ENCODE measurements around the gene PRRG1. TPM values are rescaled to one million over a fixed set of nuclear protein-coding genes. Genes with fewer than 3 reads are reported as not detected.
A peak's percentile ranks its signal among the peaks of the same experiment; 100 is the strongest.

The PRRG1 gene
- polyA plus RNA-seq, 1 donor = 6.6 TPM

DNA sequence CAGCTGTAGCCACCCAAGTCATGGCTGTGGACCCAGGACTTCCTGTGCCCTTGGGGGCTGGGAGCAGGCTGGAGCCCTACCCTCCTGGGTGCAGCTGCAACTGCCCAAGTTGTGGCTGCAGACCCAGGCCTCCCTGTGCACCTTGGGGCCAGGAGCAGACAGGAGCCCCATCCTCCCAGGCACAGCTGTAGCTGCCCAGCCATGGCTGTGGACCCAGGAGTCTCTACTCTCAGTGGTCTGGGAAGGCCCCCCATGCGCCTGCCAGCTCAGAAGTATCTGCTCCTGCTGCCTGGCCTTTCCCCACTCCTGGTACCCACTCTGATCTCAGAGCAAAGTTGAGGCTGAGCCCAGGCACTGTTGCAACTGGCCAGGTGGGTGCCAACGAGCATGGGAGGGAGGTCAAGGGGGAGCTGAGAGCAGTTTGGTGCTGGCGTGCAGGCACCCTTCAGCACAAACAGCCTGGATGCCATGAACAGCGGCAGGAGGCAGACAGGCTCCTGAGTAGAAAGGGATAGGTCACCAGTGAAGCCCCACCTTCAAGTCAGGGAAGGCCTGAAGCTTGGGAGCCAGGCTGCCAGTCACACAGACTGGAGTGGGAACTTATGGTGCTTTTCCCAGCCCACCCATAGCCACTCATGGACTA is 21.5 kb downstream of the PRRG1 start:
- DNase-seq = no peak
- no CpG with 5 or more reads among the region's 4 CpGs for WGBS (ENCODE audit: insufficient coverage, low lambda C conversion rate)
- no peak overlapping the region for H3K27ac ChIP-seq (ENCODE audit: low read length)
- H3K4me1 ChIP-seq (ENCODE audit: control insufficient read depth, insufficient read depth, low read length) = no peaks in the 10 kb centered on the region
- H3K36me3 ChIP-seq (ENCODE audit: control insufficient read depth, insufficient read depth, low read length) = no peaks in the 10 kb centered on the region
- H3K9me3 ChIP-seq (ENCODE audit: control insufficient read depth, low read depth, low read length) = no peaks in the 10 kb centered on the region
- H3K27me3 ChIP-seq (ENCODE audit: control insufficient read depth, insufficient read depth, low read length) = no peaks in the 10 kb centered on the region
- no peak overlapping the region for H3K4me3 ChIP-seq (ENCODE audit: low read length)

DNA sequence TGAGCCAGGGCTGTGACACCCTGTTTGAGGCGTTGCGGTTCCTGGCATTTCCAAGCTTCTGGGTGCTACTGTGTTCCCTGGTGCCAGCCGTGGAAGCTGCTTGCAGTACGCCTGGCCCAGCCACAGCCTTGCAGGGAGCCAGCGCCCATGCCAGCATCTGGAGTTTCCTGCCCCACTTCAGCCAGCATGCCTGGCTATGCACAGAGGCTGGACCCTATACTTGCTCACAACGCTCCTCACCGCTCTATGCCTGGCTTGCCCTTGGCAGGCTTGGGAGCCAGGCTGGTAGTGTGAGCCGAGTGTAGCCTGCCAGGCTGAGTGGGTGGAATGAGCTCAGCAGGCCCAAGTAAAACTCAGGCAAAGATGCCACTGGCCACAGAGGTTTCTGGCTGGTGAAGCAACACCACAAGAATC is 22.4 kb downstream of the PRRG1 start:
- H3K27ac ChIP-seq (ENCODE audit: low read length) = no peak overlapping the region
- no peak for DNase-seq
- H3K27me3 ChIP-seq (ENCODE audit: control insufficient read depth, insufficient read depth, low read length) = no peaks in the 10 kb centered on the region
- no peak overlapping the region for H3K4me3 ChIP-seq (ENCODE audit: low read length)
- no peaks in the 10 kb centered on the region for H3K36me3 ChIP-seq (ENCODE audit: control insufficient read depth, insufficient read depth, low read length)
- WGBS (ENCODE audit: insufficient coverage, low lambda C conversion rate) = no CpG with 5 or more reads among the region's 8 CpGs
- H3K4me1 ChIP-seq (ENCODE audit: control insufficient read depth, insufficient read depth, low read length) = no peaks in the 10 kb centered on the region
- H3K9me3 ChIP-seq (ENCODE audit: control insufficient read depth, low read depth, low read length) = no peaks in the 10 kb centered on the region

DNA sequence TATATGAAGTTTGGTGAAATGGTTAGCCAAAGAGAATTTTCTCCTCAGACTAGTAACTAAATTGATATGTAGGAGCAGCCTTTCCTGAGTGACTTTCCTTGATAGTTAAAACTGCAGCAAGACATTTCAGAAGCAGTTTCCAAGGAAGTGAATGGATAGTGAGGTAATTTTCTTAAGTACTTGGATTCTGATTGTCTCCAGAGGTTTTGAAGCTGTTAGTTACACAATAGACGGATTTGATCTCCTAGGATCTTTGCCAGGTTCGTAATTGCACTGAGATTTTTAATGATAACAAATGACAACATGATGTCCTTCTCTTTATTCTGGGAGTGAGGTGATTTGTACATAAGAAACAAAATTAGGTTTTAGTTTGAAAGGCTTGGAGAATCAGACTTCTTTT is 29.2 kb downstream of the PRRG1 start:
- Histone ChIP-seq H3K9me3 (ENCODE audit: control insufficient read depth, low read depth, low read length) (no peaks in the 10 kb centered on the region), H3K4me1 (ENCODE audit: control insufficient read depth, insufficient read depth, low read length) (no peaks in the 10 kb centered on the region), H3K27ac (ENCODE audit: low read length) (no peak overlapping the region), H3K36me3 (ENCODE audit: control insufficient read depth, insufficient read depth, low read length) (no peaks in the 10 kb centered on the region), H3K4me3 (ENCODE audit: low read length) (no peak overlapping the region), H3K27me3 (ENCODE audit: control insufficient read depth, insufficient read depth, low read length) (no peaks in the 10 kb centered on the region)
- no CpG with 5 or more reads among the region's 2 CpGs for WGBS (ENCODE audit: insufficient coverage, low lambda C conversion rate)
- no peak for DNase-seq

GRCh38 chrX:37378830-37379229 is 29.7 kb downstream of the PRRG1 start:
- Histone ChIP-seq H3K4me3 (ENCODE audit: low read length) (no peak overlapping the region), H3K27me3 (ENCODE audit: control insufficient read depth, insufficient read depth, low read length) (no peaks in the 10 kb centered on the region), H3K4me1 (ENCODE audit: control insufficient read depth, insufficient read depth, low read length) (no peaks in the 10 kb centered on the region), H3K27ac (ENCODE audit: low read length) (no peak overlapping the region), H3K36me3 (ENCODE audit: control insufficient read depth, insufficient read depth, low read length) (no peaks in the 10 kb centered on the region), H3K9me3 (ENCODE audit: control insufficient read depth, low read depth, low read length) (no peaks in the 10 kb centered on the region)
- no peak for DNase-seq
- no CpG with 5 or more reads among the region's 1 CpG for WGBS (ENCODE audit: insufficient coverage, low lambda C conversion rate)

- Histone ChIP-seq H3K4me3 (ENCODE audit: low read length) (no peak overlapping the region), H3K36me3 (ENCODE audit: control insufficient read depth, insufficient read depth, low read length) (no peaks in the 10 kb centered on the region), H3K27ac (ENCODE audit: low read length) (no peak overlapping the region), H3K4me1 (ENCODE audit: control insufficient read depth, insufficient read depth, low read length) (no peaks in the 10 kb centered on the region), H3K9me3 (ENCODE audit: control insufficient read depth, low read depth, low read length) (no peaks in the 10 kb centered on the region), H3K27me3 (ENCODE audit: control insufficient read depth, insufficient read depth, low read length) (no peaks in the 10 kb centered on the region)
- no peak for DNase-seq
Observed at GRCh38 chrX:37380256-37380655, 31.1 kb downstream of the PRRG1 start.

DNA sequence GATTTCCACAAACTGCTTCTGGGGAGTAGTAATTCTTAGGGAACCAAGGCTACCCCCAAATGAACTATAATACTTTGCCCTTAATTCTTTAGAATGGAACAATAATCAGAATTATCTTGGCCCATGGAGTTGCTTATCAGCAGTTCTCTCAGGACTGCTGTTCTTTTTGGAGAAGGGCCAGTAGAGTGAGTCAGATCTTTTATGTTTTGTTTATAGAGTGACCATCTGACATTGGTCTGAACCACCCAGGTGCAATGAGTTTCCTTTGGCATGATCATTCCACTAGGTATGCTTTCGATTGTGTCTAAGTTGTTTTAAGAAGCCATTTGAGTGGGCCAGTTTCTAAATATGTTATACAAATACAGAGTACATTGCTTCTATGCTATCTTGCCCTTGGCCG is 31.8 kb downstream of the PRRG1 start:
- no peak overlapping the region for H3K27ac ChIP-seq (ENCODE audit: low read length)
- peak in 1 of 2 donors; percentile 4 for DNase-seq
- no peaks in the 10 kb centered on the region for H3K9me3 ChIP-seq (ENCODE audit: control insufficient read depth, low read depth, low read length)
- no peak overlapping the region for H3K4me3 ChIP-seq (ENCODE audit: low read length)
- no CpG with 5 or more reads among the region's 2 CpGs for WGBS (ENCODE audit: insufficient coverage, low lambda C conversion rate)
- no peaks in the 10 kb centered on the region for H3K4me1 ChIP-seq (ENCODE audit: control insufficient read depth, insufficient read depth, low read length)
- H3K27me3 ChIP-seq (ENCODE audit: control insufficient read depth, insufficient read depth, low read length) = no peaks in the 10 kb centered on the region
- no peaks in the 10 kb centered on the region for H3K36me3 ChIP-seq (ENCODE audit: control insufficient read depth, insufficient read depth, low read length)

GRCh38 chrX:37383313-37383712 is 34.1 kb downstream of the PRRG1 start:
- Histone ChIP-seq H3K27me3 (ENCODE audit: control insufficient read depth, insufficient read depth, low read length) (no peaks in the 10 kb centered on the region), H3K9me3 (ENCODE audit: control insufficient read depth, low read depth, low read length) (no peaks in the 10 kb centered on the region)

GRCh38 chrX:37388413-37388812 is 39.2 kb downstream of the PRRG1 start:
- Histone ChIP-seq H3K27ac (ENCODE audit: low read length) (no peak overlapping the region), H3K4me1 (ENCODE audit: control insufficient read depth, insufficient read depth, low read length) (no peaks in the 10 kb centered on the region), H3K36me3 (ENCODE audit: control insufficient read depth, insufficient read depth, low read length) (no peaks in the 10 kb centered on the region), H3K9me3 (ENCODE audit: control insufficient read depth, low read depth, low read length) (no peaks in the 10 kb centered on the region), H3K27me3 (ENCODE audit: control insufficient read depth, insufficient read depth, low read length) (no peaks in the 10 kb centered on the region), H3K4me3 (ENCODE audit: low read length) (no peak overlapping the region)
- WGBS (ENCODE audit: insufficient coverage, low lambda C conversion rate) = no CpG with 5 or more reads among the region's 4 CpGs
- DNase-seq = no peak

More at GRCh38 chrX:37383313-37383712, 34.1 kb downstream of the PRRG1 start:
- Histone ChIP-seq H3K4me1 (ENCODE audit: control insufficient read depth, insufficient read depth, low read length) (no peaks in the 10 kb centered on the region), H3K27ac (ENCODE audit: low read length) (no peak overlapping the region), H3K4me3 (ENCODE audit: low read length) (no peak overlapping the region), H3K36me3 (ENCODE audit: control insufficient read depth, insufficient read depth, low read length) (no peaks in the 10 kb centered on the region)
- no peak for DNase-seq

DNA sequence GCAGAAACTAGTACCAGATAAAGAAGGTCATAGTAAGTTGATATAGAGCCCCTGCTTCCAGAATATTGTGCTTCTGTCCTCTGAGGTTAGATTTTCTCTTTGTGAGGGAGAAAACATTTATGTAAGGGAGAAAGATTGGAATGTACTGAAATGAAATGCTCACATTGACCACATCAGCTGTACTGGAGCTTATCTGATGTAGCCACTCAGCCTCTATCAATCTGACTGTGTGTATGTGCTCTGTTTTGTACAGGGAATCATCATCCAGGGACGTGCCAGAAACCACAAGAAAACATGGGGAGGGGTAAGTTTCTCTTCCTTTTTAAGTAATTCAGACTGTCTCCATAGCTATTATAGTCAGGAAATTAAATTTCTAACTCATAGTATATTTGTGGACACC is 56.8 kb downstream of the PRRG1 start:
- no peak for DNase-seq
- no peaks in the 10 kb centered on the region for H3K4me1 ChIP-seq (ENCODE audit: control insufficient read depth, insufficient read depth, low read length)

GRCh38 chrX:37407736-37408135 is 58.6 kb downstream of the PRRG1 start:
- H3K4me1 ChIP-seq (ENCODE audit: control insufficient read depth, insufficient read depth, low read length) = no peaks in the 10 kb centered on the region
- no peaks in the 10 kb centered on the region for H3K9me3 ChIP-seq (ENCODE audit: control insufficient read depth, low read depth, low read length)
- no CpG with 5 or more reads among the region's 4 CpGs for WGBS (ENCODE audit: insufficient coverage, low lambda C conversion rate)
- DNase-seq = no peak
- no peaks in the 10 kb centered on the region for H3K36me3 ChIP-seq (ENCODE audit: control insufficient read depth, insufficient read depth, low read length)
- H3K4me3 ChIP-seq (ENCODE audit: low read length) = no peak overlapping the region
- no peaks in the 10 kb centered on the region for H3K27me3 ChIP-seq (ENCODE audit: control insufficient read depth, insufficient read depth, low read length)
- no peak overlapping the region for H3K27ac ChIP-seq (ENCODE audit: low read length)

More for the DNA sequence above, 56.8 kb downstream of the PRRG1 start:
- H3K27me3 ChIP-seq (ENCODE audit: control insufficient read depth, insufficient read depth, low read length) = no peaks in the 10 kb centered on the region
- H3K36me3 ChIP-seq (ENCODE audit: control insufficient read depth, insufficient read depth, low read length) = no peaks in the 10 kb centered on the region
- WGBS (ENCODE audit: insufficient coverage, low lambda C conversion rate) = no CpG with 5 or more reads among the region's 1 CpG
- no peaks in the 10 kb centered on the region for H3K9me3 ChIP-seq (ENCODE audit: control insufficient read depth, low read depth, low read length)
- H3K27ac ChIP-seq (ENCODE audit: low read length) = no peak overlapping the region
- no peak overlapping the region for H3K4me3 ChIP-seq (ENCODE audit: low read length)

GRCh38 chrX:37409278-37409677 is 60.1 kb downstream of the PRRG1 start:
- Histone ChIP-seq H3K9me3 (ENCODE audit: control insufficient read depth, low read depth, low read length) (no peaks in the 10 kb centered on the region), H3K4me3 (ENCODE audit: low read length) (no peak overlapping the region), H3K27ac (ENCODE audit: low read length) (peak overlapping the region; percentile 26), H3K4me1 (ENCODE audit: control insufficient read depth, insufficient read depth, low read length) (no peaks in the 10 kb centered on the region), H3K27me3 (ENCODE audit: control insufficient read depth, insufficient read depth, low read length) (no peaks in the 10 kb centered on the region), H3K36me3 (ENCODE audit: control insufficient read depth, insufficient read depth, low read length) (no peaks in the 10 kb centered on the region)
- WGBS (ENCODE audit: insufficient coverage, low lambda C conversion rate) = no CpG with 5 or more reads among the region's 2 CpGs
- peak in 1 of 2 donors; percentile 26 for DNase-seq
